ENCODE results near the gene TIMP2. TPM values are rescaled to one million over a fixed set of nuclear protein-coding genes. Genes with fewer than 3 reads are reported as not detected.
"Not testable (repeated sequence)": the region's sequence is repeated elsewhere in the genome, so short reads cannot be mapped to it uniquely, and the experiment has no call there.

The TIMP2 gene
- total RNA-seq, 1 donor from 2014 or later: 197 TPM

DNA sequence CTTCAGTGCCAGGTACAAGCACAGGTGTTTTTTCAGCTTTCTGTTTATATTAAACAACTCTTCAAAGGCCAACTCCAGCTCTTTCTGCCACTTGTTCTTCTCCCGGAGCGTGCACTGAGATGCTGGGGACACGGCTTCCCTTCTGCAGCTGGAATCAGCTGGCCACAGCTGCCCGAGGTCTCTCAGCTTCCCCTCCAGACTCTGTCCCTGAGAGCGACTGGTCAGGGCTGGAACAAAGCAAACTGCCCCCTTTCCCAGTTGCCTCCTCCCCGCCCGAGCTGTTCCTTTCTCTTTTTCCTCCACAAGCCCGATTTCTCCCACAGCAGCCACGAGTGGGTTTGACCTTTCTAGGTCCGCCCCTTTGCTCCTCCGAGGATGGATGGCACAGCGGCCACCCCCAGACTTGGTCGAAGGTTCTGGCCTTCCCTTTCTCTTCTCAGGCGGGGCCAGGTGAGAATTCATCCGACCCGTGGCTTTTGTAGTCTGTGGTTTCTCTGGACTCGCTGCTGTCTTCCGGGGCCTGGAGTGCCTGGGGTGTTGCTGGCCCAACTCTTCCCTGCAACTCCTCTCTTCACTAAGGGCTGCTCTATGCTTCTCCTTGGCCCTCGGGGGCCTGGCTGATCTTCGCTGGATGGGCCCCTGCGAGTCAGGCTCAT lies 33.7 kb downstream of the TIMP2 start:
- no peak for DNase-seq (ENCODE audit: low read depth)

DNA sequence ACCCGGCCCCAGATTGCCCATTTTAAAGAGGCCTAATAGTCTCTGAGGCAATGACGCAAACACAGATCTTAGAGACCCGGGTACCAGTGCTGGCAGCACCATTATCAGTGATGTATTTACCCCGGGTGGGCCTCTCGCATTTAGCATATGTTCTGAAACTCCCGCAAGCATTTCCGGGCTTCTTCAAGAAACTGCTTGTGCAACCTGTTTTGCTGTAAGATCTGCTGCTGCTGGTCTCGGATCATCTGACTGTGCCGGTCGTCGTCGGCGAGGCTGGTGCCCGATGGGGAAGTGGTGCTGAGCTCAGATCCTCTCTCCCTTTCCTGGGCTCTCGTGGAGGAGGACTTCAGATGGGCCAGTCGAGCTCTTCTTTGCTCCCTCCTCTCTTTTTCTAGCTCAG lies 34.7 kb downstream of the TIMP2 start:
- no peak for DNase-seq (ENCODE audit: low read depth)

DNA sequence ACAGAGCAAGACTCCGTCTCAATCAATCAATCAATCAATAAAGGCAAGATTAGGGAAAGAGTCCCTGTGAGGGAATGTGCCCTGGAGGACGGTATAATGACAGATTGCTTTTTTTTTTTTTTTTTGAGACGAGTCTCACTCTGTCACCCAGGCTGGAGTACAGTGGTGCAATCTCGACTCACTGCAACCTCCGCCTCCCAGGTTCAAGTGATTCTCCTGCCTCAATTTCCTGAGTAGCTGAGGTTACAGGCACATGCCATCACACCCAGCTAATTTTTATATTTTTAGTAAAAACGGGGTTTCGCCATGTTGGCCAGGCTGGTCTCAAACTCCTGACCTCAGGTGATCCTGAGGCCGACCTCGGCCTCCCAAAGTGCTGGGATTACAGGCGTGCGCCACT lies 35.1 kb downstream of the TIMP2 start:
- DNase-seq (ENCODE audit: low read depth): not testable (repeated sequence)

DNA sequence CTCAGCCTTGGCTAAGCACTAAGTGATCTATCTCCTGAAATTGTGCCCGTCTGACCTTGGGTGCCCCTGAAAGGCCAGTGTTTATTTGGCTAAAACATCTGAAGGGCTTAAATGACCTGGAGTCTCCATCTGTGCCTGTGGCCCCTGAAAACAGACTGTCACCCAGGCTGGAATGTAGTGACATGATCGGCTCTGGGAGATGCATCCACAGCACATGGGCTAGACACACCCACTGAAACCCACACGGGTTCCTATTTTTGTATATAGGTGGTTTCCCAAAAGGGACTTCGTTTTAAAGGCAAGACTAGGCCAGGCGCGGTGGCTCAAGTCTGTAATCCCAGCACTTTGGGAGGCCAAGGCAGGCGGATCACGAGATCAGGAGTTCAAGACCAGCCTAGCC lies 35.7 kb downstream of the TIMP2 start:
- peak; percentile 95 for DNase-seq (ENCODE audit: low read depth)

DNA sequence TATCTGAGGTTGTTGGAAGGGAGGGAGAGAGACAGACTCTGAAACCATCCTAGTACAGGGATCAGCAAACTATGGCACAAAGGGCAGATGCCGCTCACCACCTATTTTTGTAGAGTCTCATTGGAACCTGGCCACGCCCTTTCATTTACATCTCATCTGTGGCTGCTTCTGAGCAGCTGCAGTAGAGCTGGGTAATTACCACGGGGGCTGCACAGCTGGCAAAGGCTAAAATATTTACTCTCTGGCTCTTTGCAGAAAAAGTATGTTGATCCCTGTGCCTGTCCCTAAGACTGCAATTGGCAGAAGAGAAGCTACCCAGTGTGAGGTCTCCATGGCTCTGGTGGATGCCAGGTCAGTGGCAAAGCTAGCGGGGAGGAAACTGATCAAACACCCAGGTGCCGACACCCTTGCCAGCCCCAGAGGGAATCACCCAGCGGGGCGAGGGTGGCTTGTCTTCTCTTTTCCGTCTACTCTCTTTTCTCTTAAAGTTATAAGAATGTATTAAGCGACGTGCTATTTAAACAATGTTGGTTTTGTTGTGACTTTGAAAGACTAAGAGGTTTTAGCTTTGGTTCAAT lies 36.2 kb downstream of the TIMP2 start:
- DNase-seq (ENCODE audit: low read depth): peak; percentile 67

DNA sequence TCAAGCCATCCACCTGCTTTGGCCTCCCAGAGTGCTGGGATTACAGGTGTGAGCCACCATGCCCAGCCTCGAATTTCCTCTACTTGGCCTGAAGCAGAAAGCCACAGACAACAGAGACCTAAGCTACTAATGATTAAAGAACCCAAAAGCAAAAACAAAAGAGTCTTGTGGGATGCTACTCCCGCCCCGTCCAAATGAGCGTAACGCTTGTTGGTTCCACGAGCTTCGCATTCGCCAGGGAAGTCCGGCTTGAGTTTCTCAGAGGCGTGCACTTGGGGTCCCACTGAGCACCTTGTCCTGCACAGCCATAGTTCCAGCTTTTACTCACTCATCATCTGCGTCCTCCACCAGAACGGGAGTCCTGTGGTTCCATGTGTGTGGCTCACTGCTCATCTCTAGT lies 38.2 kb downstream of the TIMP2 start:
- DNase-seq (ENCODE audit: low read depth): no peak

DNA sequence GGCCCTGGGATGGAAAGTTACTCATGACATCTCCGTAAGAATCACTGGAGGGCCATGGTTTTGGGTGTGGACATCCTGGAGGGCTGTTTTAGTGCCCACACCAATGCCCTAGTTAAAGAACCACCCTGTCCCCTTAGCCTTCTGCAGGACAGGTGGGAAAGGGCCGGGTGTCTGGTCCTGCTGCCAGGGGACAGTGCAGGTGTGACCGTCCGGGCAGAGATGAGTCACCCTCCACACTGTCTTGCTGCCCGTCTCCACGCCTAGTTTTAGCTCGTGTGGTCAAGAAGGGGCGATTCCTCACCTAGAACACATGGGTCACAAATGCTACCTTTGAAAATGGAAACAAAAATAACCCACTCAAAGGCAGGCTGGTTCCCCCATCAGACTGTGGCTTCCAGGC lies 39.2 kb downstream of the TIMP2 start:
- DNase-seq (ENCODE audit: low read depth): peak; percentile 67

DNA sequence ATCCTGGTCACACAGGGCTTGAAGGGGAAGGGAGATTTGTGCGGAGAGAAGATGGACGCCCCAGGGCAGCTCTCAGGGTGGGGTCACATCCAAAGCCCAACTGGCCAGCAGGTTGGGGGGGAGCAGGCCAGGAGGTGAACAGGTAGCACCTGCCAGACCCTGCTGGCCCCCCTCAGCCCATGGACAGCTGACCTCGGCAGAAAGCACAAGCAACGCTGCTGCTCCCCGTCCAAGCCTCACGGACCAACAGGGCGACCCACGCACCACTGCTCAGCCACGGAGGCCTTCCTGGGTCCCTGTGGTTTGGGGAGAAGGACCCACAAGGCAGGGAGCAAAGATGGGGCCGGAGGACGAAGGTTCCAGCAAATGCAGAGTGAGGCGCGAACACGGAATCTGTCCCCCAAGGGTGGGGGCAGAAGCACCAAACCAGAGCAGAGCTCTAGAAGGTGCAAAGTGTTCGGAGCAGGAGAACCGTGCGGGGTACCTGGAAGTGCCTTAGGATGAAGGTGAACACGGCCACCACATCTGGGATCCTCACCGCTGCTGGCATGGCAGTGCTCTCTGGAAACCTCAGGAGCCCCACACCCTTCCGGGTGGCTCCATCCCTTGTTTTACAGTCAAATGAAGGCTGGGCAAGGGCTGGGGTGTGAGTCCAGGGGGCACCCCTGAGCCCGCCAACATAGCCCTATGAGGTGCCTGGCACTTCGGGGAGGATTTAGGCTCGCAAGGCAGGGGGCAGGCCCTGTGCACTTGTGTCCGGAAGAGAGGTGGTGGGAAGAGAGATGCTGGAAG lies 40.1 kb downstream of the TIMP2 start:
- DNase-seq (ENCODE audit: low read depth): no peak

DNA sequence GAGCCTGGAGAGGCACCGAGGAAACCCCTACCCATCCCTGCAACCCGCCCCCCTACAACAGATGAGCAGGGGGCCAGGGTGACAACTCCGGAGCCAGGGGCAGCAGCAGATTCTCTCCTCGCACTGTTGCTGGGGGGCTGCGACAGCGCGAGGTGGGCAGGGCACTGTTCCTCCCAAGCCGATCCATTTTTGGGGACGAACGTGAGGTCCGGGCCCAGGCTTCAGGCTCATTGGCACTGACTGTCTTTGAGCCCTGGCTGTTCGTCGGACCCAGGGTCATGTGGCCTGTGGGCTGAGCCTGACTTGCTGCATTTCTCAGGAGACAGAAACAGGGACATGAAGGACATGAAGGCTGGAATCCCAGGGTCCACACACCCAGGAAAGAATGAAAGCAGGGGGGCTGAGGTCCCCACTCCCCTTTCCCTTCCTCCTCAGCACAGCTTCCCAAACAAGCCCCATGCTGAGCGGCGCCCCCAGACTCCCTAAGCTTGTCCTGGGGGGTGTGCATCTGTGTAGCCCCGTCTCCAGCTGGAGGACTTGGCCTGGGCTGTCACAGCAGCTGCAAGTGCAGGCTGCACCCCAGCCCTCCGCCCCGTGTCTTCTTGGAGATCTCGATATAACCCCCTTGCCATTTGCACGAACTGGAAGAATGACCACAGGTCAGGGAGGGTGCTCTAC lies 40.9 kb downstream of the TIMP2 start:
- DNase-seq (ENCODE audit: low read depth): peak; percentile 81

DNA sequence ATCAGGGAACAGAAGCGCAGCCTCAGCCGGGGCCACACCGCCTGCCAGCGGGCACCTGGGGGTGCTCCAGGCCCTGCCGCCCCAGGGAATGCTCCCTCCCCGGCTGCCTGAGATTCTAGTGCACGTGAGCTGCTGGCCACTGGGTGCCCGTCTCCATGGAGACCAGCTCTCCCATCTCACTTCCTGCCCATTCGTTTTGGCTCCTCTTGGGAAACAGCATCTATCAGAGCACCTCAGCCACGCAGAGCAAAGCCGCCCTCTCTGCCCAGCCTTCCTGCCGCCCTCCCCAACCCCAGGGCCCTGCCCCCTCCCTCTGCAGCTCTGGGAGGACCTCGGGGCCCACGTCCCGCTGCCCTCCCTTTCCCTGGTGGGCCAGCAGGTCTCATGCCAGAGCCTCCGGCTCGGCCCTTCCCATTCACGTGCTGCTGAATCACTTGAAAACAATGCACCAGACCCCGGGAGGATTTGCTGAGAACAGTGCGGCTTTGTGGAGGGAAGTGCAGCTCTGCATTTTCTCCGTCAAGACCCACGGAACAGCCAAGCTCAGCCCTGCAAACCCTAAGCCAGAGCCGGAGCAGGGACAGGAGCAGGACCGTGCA lies 41.6 kb downstream of the TIMP2 start:
- DNase-seq (ENCODE audit: low read depth): peak; percentile 96

DNA sequence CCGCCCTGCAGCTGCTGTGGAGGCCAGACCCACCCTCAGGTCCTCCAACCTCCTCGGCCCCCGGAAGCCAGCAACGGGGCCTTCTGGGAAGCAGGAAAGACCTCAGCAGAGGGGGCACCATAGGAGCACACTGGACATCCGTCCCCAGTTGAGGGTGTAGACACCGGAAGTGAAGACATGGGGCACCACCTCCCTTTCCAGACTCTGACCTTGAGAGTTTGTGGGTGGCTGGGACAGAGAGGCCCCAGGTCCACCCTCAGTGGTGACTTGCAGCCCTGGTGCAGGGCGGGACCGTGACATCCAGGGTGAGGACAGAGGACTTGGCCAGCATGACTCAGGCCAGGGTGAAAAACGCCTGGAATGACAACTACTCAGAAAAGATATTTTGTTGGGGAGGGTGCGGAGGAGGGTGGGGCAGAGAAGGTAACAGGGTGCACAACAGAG lies 42.1 kb downstream of the TIMP2 start:
- peak; percentile 94 for DNase-seq (ENCODE audit: low read depth)

DNA sequence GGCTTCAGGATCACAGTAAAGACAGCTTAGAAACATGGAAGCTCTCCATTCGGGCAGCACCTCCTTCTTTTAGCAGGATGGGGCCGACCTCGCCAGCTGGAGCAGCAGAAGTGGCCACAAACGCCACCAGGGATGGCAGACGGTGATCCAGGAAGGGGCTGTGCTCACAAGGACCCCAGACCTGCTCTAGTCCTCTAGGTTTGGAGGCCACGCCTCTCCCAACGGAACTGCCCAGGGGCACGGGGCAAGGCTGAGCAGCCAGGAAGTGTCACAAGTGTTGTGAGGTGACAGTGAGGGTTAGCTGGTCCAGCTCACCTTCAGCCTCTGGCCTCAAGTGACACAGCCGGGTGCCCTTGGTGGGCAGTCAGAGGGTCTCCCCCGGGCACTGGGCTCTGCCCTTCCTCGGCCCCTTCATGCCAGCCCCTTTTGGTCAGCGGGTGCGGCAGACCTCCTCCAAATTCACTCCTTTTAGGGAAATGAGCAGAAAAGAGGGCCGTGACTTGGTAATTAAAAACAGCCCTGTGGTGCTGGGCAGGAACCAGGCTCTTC lies 42.6 kb downstream of the TIMP2 start:
- DNase-seq (ENCODE audit: low read depth): peak; percentile 72

DNA sequence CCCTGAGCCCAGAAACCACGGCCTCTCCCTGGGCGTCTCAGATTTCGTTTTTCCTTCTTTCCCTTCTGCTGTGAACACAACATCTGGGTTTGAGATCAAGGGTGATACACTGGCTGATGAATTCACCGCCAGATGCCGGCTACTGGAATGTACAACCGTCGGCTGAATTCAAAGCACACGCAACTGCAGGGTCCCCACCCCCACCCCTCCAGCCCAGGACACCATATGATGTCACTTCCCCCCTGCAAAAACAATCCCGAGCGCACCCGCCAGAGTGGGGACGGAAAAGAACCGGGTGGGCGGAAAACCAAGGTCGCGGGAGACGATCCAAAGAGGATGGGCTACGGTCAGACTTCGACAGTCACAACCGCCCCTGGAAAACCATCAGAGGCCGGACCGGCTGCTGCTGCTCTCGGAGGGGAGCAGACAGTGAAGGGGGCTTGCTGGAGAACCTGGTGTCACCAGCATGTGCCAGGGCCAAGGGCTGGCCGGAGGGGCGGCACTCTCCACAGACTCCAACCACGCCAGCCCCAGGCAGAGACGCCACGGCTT lies 45.5 kb downstream of the TIMP2 start:
- peak; percentile 91 for DNase-seq (ENCODE audit: low read depth)

DNA sequence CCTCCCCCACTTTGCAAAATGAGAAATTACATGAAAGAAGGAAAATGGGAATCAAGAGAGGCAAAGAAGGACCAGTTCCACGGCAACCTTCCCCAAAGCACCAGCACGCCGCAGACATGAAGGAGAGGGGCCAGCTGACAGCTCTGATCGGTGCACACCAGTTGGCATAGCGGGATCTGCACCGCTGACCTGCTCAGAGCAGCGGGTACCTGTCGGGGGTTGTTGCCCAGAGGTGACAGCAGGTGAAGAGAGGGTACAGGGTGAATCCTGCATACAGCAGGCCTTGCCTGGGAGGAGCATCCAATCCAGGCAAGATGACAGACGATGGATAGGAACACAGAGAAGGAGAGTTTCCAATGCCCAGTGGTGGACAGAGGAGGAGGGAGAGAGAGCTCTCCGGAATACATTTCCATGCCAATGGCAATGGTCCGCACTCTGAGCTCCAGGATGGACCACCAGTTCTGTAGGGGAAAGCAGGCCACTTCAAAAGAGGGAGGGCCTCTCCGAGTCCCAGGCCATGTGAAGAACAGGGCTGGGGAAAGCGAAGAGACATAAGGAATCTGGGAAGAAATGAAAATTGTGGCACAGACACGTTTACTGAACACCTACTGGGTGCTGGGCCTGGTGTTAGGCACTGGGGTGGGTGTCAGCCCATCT lies 46.2 kb downstream of the TIMP2 start:
- DNase-seq (ENCODE audit: low read depth): no peak

DNA sequence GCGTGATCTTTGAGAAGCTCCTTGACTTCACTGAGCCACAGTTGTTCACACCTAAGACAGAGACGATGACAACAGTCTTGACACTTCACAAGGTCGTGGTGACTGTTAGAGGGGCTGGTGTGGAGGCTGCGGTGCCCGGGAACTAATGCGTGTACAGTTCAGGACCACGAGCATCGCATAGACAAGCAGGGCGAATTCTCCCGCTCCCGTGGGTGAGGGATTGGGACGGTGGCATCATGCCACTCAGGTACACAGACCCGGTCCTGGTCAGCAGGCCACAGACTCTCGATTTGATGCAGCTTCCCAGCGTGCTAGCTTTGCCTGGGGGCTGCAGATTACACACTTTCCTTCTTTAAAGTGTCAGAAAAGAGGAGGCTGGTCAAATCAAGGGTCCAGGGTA lies 46.9 kb downstream of the TIMP2 start:
- no peak for DNase-seq (ENCODE audit: low read depth)

DNA sequence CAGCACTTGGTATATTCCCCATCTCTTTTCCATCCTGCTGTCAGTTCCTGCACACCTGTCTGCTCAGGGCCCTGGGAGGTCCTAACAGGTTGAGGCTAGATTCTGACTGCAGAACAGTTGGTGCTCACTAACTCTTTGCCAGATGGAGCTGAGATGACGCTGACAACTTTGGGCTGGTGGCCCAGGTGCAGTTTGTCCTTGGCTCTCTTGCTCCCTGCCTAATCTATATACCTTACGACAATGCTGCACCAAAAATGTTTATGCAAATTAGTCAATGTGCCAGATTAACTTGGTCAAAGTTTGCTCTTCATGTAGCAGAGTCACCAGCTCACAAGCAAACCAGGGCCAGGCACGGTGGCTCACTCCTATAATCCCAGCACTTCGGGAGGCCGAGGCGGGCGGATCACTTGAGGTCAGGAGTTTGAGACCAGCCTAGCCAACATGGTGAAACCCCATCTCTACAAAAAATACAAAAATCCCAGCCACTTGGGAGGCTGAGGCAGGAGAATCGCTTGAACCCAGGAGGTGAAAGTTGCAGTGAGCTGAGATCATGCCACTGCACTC lies 48.2 kb downstream of the TIMP2 start:
- DNase-seq (ENCODE audit: low read depth): not testable (repeated sequence)

DNA sequence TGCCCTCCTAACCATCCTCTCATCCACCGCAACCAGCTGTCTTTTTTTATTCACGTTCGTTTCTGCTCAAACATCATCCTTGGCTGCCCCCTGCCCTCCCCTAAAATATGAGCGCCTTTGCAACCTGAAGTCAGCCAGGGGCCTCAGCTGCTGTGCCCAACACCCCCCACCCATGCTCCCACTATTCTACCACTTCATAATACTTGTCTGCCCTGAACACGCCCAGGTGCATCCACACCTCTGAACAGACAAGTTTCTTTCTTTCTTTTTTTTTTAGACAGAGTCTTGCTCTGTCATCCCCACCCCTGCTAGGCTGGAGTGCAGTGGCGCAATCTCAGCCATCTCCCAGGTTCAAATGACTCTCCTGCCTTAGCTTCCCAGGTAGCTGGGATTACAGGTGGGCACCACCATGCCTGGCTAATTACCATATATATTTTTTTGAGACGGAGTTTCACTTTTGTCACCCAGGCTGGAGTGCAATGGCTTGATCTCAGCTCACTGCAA lies 49.0 kb downstream of the TIMP2 start:
- DNase-seq (ENCODE audit: low read depth): no peak

DNA sequence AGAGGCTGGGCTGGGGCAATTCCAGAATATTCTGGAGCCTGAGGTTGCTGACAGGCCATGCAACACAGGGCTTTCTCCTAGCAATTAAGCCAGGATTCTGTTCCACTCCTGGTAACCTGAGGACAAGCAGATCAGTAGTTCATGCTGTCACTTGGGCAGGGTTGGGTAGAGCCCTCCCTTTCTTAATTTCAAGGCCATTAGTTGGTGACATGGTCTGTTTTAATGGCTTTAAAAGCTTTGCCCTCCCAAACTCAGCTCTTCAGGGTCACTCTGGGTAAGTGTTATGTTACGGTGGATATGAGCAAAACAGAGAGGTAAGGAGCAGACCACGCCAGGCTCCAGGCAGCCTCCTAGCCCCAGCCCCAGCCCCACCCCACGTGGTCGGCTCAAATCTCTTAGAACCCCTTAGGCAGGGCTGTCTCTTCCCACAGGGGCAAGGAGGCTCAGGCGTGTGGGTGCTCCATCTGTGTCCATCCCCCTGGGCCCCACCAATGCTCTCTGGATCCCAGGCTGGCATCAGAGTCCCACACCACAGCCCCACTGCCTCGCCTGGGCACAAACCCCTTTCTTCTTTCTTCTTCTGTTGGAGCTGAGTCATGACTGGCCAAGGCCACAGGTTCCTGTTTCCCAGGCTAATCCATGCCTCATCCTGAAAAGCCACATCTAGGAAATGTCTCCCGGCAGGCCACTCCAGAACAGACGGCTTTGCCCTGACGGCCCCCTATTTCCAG lies 49.7 kb downstream of the TIMP2 start:
- DNase-seq (ENCODE audit: low read depth): peak; percentile 84
